B cell (primary cell): ENCODE results near the gene NEAT1. TPM values are rescaled to one million over a fixed set of nuclear protein-coding genes. Genes with fewer than 3 reads are reported as not detected.

Experiments used
- ATAC-seq: fragments of 200-7000 bp; cut with Tn5 transposase; one replicate; pipeline ENCODE4 v1.10.0; 2021; ENCODE audit warnings: low read depth, mild to moderate bottlenecking, moderate number of reproducible peaks, moderate library complexity
- CTCF ChIA-PET: fragments of 350-600 bp; sonication (Branson Sonifier 250); formaldehyde crosslinking; loops from one replicate; lab custom pipeline; 2021; ENCODE audit warnings: antibody characterized with exemption, inconsistent platforms; lab: Charles Lee
- POLR2A ChIA-PET: fragments of 350-600 bp; sonication (Branson Sonifier 250); formaldehyde crosslinking; loops from one replicate; lab custom pipeline; 2021; ENCODE audit warnings: antibody characterized with exemption; lab: Charles Lee
- DNase-seq: peaks from one replicate; pipeline ENCODE4 v3.0.0; 2013
- H2AFZ ChIP-seq: 2 replicates; pipeline ENCODE4 v1.6.1; 2012; ENCODE audit warnings: mild to moderate bottlenecking, low read depth, low read length; ENCODE audit not compliant: insufficient read depth, poor library complexity, severe bottlenecking
- H3K27ac ChIP-seq, 2 donors: 1 replicate in 1 of 2; 2 replicates in 1 of 2; pipeline ENCODE4 v1.5.1; 2012 to 2013; ENCODE audit warnings: low read length in 2 of 2, mild to moderate bottlenecking in 2 of 2, moderate library complexity in 1 of 2
- H3K27me3 ChIP-seq, 4 experiments: fragments of 200-600 bp in 1 of 4; sonication (generic) in 1 of 4; replicated peaks in 1 of 4; 1 replicate in 2 of 4; 2 replicates in 2 of 4; pipeline versions ENCODE4 v1.6.1 to v1.7.0; 2013 to 2016; ENCODE audit warnings: low read length in 3 of 4, mild to moderate bottlenecking in 2 of 4, mixed read lengths in 1 of 4, moderate library complexity in 1 of 4; ENCODE audit not compliant: insufficient read depth in 4 of 4, control insufficient read depth in 3 of 4; ENCODE audit errors: control extremely low read depth in 1 of 4
- H3K36me3 ChIP-seq, 2 experiments: replicated peaks in 1 of 2; 1 replicate in 1 of 2; 2 replicates in 1 of 2; pipeline versions ENCODE4 v1.6.1 to v1.7.1; 2013; ENCODE audit warnings: low read length in 1 of 2; ENCODE audit not compliant: insufficient read depth in 2 of 2, control insufficient read depth in 1 of 2; ENCODE audit errors: control extremely low read depth in 1 of 2, extremely low read depth in 1 of 2
- H3K4me1 ChIP-seq, 2 donors: fragments of 200-600 bp in 1 of 2; sonication (generic) in 1 of 2; 1 replicate in 1 of 2; 2 replicates in 1 of 2; pipeline versions ENCODE4 v1.5.1 to v1.6.1; 2013 to 2017; ENCODE audit warnings: low read length in 2 of 2; ENCODE audit not compliant: control insufficient read depth in 2 of 2, insufficient read depth in 2 of 2
- H3K4me2 ChIP-seq: replicated peaks from 2 replicates; pipeline ENCODE3; 2012; ENCODE audit warnings: mild to moderate bottlenecking, low read depth, low read length; ENCODE audit not compliant: poor library complexity, severe bottlenecking
- H3K4me3 ChIP-seq, 5 experiments: fragments of 200-600 bp in 1 of 5; sonication (generic) in 1 of 5; 1 replicate in 3 of 5; 2 replicates in 2 of 5; pipeline versions ENCODE4 v1.5.1 to v1.7.0; 2011 to 2016; ENCODE audit warnings: low read length in 4 of 5, mild to moderate bottlenecking in 4 of 5, low read depth in 2 of 5, control low read depth in 1 of 5, moderate library complexity in 1 of 5; ENCODE audit not compliant: insufficient read depth in 1 of 5; ENCODE audit errors: control extremely low read depth in 1 of 5, extremely low read depth in 1 of 5
- H3K79me2 ChIP-seq: fragments of 200-600 bp; sonication (generic); one replicate; pipeline ENCODE4 v1.6.0; 2016; ENCODE audit warnings: low read length; ENCODE audit not compliant: control insufficient read depth, insufficient read depth
- H3K9ac ChIP-seq: fragments of 200-600 bp; sonication (generic); 2 replicates; pipeline ENCODE4 v1.6.1; 2017; ENCODE audit warnings: mild to moderate bottlenecking, low read length, moderate library complexity
- H3K9me3 ChIP-seq, 3 donors: one replicate each; pipeline versions ENCODE4 v1.6.1 to v1.7.1; 2013; ENCODE audit warnings: low read length in 2 of 3; ENCODE audit not compliant: control insufficient read depth in 2 of 3, insufficient read depth in 1 of 3; ENCODE audit errors: control extremely low read depth in 1 of 3
- H4K20me1 ChIP-seq: 2 replicates; pipeline ENCODE4 v1.6.0; 2012; ENCODE audit warnings: mild to moderate bottlenecking, low read length; ENCODE audit not compliant: insufficient read depth, control insufficient read depth, poor library complexity, severe bottlenecking
- H3K27ac Mint-ChIP-seq: one replicate; pipeline ENCODE4 v1.8.0; 2021; ENCODE audit warnings: mixed read lengths
- H3K27me3 Mint-ChIP-seq: one replicate; pipeline ENCODE4 v1.8.0; 2021; ENCODE audit warnings: mixed read lengths
- H3K4me1 Mint-ChIP-seq: one replicate; pipeline ENCODE4 v1.8.0; 2021; ENCODE audit warnings: mixed read lengths
- H3K4me3 Mint-ChIP-seq: one replicate; pipeline ENCODE4 v1.8.0; 2021; ENCODE audit warnings: mixed read lengths
- H3K9me3 Mint-ChIP-seq: one replicate; pipeline ENCODE4 v1.8.0; 2022; ENCODE audit warnings: mixed read lengths; ENCODE audit not compliant: insufficient read depth
- CTCF ChIP-seq: fragments of 200-600 bp; IDR thresholded peaks from one replicate; pipeline ENCODE4 v1.8.0; 2022; ENCODE audit warnings: antibody characterized with exemption, mild to moderate bottlenecking
- EZH2 ChIP-seq: IDR thresholded peaks from 2 replicates; pipeline ENCODE4 v1.6.1; 2012; ENCODE audit warnings: borderline replicate concordance, low read depth, mild to moderate bottlenecking, moderate library complexity, low read length; ENCODE audit not compliant: insufficient read depth, poor library complexity, severe bottlenecking
- WGBS: methylation state at CpG from one replicate; pipeline ENCODE4 v1.1.5; 2013; ENCODE audit warnings: missing lambda C conversion rate; ENCODE audit not compliant: insufficient coverage; 5-methylcytosine and 5-hydroxymethylcytosine counted together
- intact Hi-C: fragments of 100-400 bp; cut with micrococcal nuclease; formaldehyde crosslinking; loops from one replicate; pipeline ENCODE4 v1.10.0; 2022
- polyA plus RNA-seq: library from polyadenylated mRNA; depleted of rRNA; stranded (reverse); fragments of >200 nt; gene quantifications from 2 replicates; pipeline ENCODE4 v1.2.3, GENCODE V29; 2012
- total RNA-seq, 2 donors: library from RNA; stranded (reverse); fragments of 120-200 nt in 1 of 2; gene quantifications; 1 replicate in 1 of 2; 2 replicates in 1 of 2; pipeline versions ENCODE4 v1.2.3 to v1.2.4, GENCODE V29; 2013 to 2022

NEAT1 gene
- total and polyA plus RNA-seq, 2 donors (not counting 1 experiment from before 2014, with no cell fraction given): 66.7 to 1,642 TPM

GRCh38 chr11:65491163-65491465, 68.5 kb downstream of the NEAT1 start:
- intact Hi-C loops: no loop called here
- ATAC-seq: no peak
- Histone ChIP-seq H4K20me1 (no peaks in the 10 kb centered on the region), H2AFZ (no peak overlapping the region), H3K27me3 (no peaks in the 10 kb centered on the region), H3K79me2 (peaks cover 56% of the 10 kb centered on the region), H3K36me3 (no peaks in the 10 kb centered on the region), H3K27ac (no peak overlapping the region), H3K4me2 (peak overlapping the region; percentile 57), H3K4me3 (no peak overlapping the region), H3K9ac (no peak overlapping the region), H3K9me3 (no peaks in the 10 kb centered on the region), H3K4me1 (peaks cover 52 to 73% of the 10 kb centered on the region in 2 donors)
- 90% methylated on average over 3 of the region's 3 CpGs for WGBS
- ChIA-PET CTCF (interaction anchor here (0.8 to 3.2 kb wide), 4 partner anchors 9 to 75 kb away, joined by 3 to 25 read pairs (median 4); no protein-coding TSS in a partner anchor), POLR2A (interaction anchor here (1.0 to 20.7 kb wide), 8 partner anchors 9 to 88 kb away, joined by 3 to 1159 read pairs (median 6); partner anchors contain the start of gene NEAT1)
- no peak overlapping the region for H3K4me3 Mint-ChIP-seq
- no peak for DNase-seq
- H3K4me1 Mint-ChIP-seq: peaks cover 68% of the 10 kb centered on the region
- no peak for TF ChIP-seq CTCF
- no peak for TF ChIP-seq EZH2
- no peaks in the 10 kb centered on the region for H3K27me3 Mint-ChIP-seq
- H3K27ac Mint-ChIP-seq: no peak overlapping the region
- H3K9me3 Mint-ChIP-seq: no peaks in the 10 kb centered on the region

GRCh38 chr11:65491614-65492386, 69.2 kb downstream of the NEAT1 start:
- Histone ChIP-seq H3K36me3 (no peaks in the 10 kb centered on the region), H3K4me3 (no peak overlapping the region), H3K4me1 (peaks cover 59 to 80% of the 10 kb centered on the region in 2 donors), H3K9me3 (no peaks in the 10 kb centered on the region), H3K27me3 (no peaks in the 10 kb centered on the region), H3K79me2 (peaks cover 63% of the 10 kb centered on the region), H4K20me1 (no peaks in the 10 kb centered on the region), H3K27ac (no peak overlapping the region), H3K9ac (no peak overlapping the region), H2AFZ (peak overlapping the region; percentile 47), H3K4me2 (peak overlapping the region; percentile 57)
- TF ChIP-seq EZH2 (no peak), CTCF (no peak)
- Mint-ChIP-seq H3K27ac (peak overlapping the region; percentile 94), H3K9me3 (no peaks in the 10 kb centered on the region), H3K4me3 (peak overlapping the region; percentile 73), H3K27me3 (no peaks in the 10 kb centered on the region), H3K4me1 (peaks cover 74% of the 10 kb centered on the region)
- WGBS: 16% methylated on average over 11 of the region's 17 CpGs
- ATAC-seq: peak; percentile 31
- CTCF ChIA-PET: interaction anchor here (0.8 to 3.2 kb wide), 10 partner anchors 8 to 109 kb away, joined by 3 to 25 read pairs (median 4); partner anchors contain the start of gene SLC25A45
- intact Hi-C loops: no loop called here
- POLR2A ChIA-PET: interaction anchor here (0.6 to 20.7 kb wide), 12 partner anchors 9 to 101 kb away, joined by 3 to 1159 read pairs (median 5); partner anchors contain the start of gene NEAT1
- peak; percentile 64 for DNase-seq
